Loucy (cell line): Measurements from ENCODE around the gene COPS7A.
"Not testable (repeated sequence)": the region's sequence is repeated elsewhere in the genome, so short reads cannot be mapped to it uniquely, and the experiment has no call there.

Source experiments
- EZH2phosphoT487 ChIP-seq: fragments of 200-600 bp; IDR thresholded peaks from 2 replicates; pipeline ENCODE4 v1.6.1; 2018; ENCODE audit warnings: antibody characterized with exemption, mild to moderate bottlenecking, moderate library complexity, borderline replicate concordance
- TF ChIP-seq, protein P1 (sequence below): fragments of 200-600 bp; sonication (generic); conservative IDR thresholded peaks from 2 replicates; pipeline ENCODE4 v1.5.1; 2014; ENCODE audit warnings: mild to moderate bottlenecking, antibody characterized with exemption, low read length

DNA sequence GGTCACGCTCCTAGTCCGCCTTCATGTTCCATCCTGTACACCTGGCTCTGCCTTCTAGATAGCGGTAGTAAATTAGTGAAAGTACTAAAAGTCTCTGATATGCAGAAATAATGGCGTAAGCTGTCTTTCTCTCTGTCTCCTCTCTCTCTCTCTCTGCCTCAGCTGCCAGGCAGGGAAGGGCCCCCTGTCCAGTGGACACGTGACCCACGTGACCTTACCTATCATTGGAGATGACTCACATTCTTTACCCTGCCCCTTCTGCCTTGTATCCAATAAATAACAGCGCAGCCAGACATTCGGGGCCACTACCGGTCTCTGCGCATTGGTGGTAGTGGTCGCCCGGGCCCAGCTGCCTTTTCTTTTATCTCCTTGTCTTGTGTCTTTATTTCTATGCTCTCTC is 18.2 kb downstream of the COPS7A start:
- TF ChIP-seq, protein P1, sequence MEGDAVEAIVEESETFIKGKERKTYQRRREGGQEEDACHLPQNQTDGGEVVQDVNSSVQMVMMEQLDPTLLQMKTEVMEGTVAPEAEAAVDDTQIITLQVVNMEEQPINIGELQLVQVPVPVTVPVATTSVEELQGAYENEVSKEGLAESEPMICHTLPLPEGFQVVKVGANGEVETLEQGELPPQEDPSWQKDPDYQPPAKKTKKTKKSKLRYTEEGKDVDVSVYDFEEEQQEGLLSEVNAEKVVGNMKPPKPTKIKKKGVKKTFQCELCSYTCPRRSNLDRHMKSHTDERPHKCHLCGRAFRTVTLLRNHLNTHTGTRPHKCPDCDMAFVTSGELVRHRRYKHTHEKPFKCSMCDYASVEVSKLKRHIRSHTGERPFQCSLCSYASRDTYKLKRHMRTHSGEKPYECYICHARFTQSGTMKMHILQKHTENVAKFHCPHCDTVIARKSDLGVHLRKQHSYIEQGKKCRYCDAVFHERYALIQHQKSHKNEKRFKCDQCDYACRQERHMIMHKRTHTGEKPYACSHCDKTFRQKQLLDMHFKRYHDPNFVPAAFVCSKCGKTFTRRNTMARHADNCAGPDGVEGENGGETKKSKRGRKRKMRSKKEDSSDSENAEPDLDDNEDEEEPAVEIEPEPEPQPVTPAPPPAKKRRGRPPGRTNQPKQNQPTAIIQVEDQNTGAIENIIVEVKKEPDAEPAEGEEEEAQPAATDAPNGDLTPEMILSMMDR = not testable (repeated sequence)
- TF ChIP-seq EZH2phosphoT487 = not testable (repeated sequence)
